Measurements from ENCODE around the gene KCNMB3.
A peak's percentile ranks its signal among the peaks of the same experiment; 100 is the strongest.

KCNMB3 gene

DNA sequence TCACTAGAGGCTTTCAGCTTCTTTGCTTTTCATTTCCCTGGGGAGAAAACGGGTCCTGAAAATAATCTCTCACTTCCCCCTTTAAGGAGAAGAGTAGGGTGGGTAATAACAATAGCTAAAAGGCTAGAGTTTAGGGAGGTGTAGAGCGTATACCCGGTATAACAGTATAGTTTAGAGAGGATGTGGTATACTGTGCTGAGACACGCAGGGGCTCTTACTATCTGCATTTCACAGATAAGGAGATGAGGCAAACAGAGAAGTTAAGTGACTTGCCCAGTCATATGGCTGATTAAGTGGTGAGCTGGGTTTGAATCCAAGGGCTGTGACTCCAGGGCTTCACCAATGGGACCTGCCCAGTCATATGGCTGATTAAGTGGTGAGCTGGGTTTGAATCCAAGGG is 15.0 kb upstream of the KCNMB3 start:
- TF ChIP-seq EP300 (IDR thresholded peaks at IDR 0.05; ENCODE audit: borderline replicate concordance): no peak
- no peak for TF ChIP-seq USF1 (IDR thresholded peaks at IDR 0.05)
- no peak for TF ChIP-seq EGR1 (IDR thresholded peaks at IDR 0.05)
- TF ChIP-seq TAF1 (IDR thresholded peaks at IDR 0.05; ENCODE audit: low read depth): no peak
- no peak for TF ChIP-seq TEAD4 (IDR thresholded peaks at IDR 0.05)
- no peak for TF ChIP-seq CEBPB (IDR thresholded peaks at IDR 0.05)

DNA sequence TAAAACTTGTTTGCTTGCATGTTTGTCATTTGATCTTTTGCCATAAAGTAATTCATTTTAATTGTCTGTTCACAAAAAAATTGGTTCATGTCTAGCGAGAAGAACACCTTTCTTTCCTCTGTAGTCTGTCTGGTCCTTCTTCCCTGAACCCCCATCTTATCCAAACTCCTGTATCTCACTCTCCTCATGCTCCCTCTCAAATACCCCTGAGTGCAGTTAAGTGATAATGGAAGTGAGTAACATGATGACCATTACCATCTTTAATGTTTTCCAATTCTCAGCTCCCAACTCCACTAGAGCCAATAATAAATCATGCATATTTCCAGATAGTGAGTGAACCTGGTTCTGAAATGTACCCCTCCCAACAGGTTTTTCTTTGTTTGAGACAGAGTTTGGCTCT is 14.2 kb upstream of the KCNMB3 start:
- TF ChIP-seq TEAD4 (IDR thresholded peaks at IDR 0.05) (no peak), TAF1 (IDR thresholded peaks at IDR 0.05; ENCODE audit: low read depth) (no peak), RAD21 (IDR thresholded peaks at IDR 0.05; ENCODE audit: low read depth) (no peak), EP300 (IDR thresholded peaks at IDR 0.05; ENCODE audit: borderline replicate concordance) (no peak), EGR1 (IDR thresholded peaks at IDR 0.05) (no peak), USF1 (IDR thresholded peaks at IDR 0.05) (no peak), FOXM1 (IDR thresholded peaks at IDR 0.05; ENCODE audit: borderline replicate concordance, low read depth) (no peak), TCF12 (IDR thresholded peaks at IDR 0.05; ENCODE audit: low read depth) (no peak)
- TF ChIP-seq, protein P1, sequence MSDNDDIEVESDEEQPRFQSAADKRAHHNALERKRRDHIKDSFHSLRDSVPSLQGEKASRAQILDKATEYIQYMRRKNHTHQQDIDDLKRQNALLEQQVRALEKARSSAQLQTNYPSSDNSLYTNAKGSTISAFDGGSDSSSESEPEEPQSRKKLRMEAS (IDR thresholded peaks at IDR 0.05): no peak

GRCh38 chr3:179264449-179264848 is 13.5 kb upstream of the KCNMB3 start:
- TF ChIP-seq NFIC (IDR thresholded peaks at IDR 0.05): no peak
- no peak for TF ChIP-seq TEAD4 (IDR thresholded peaks at IDR 0.05)
- no peak for TF ChIP-seq TCF12 (IDR thresholded peaks at IDR 0.05; ENCODE audit: low read depth)
- TF ChIP-seq, protein P2, sequence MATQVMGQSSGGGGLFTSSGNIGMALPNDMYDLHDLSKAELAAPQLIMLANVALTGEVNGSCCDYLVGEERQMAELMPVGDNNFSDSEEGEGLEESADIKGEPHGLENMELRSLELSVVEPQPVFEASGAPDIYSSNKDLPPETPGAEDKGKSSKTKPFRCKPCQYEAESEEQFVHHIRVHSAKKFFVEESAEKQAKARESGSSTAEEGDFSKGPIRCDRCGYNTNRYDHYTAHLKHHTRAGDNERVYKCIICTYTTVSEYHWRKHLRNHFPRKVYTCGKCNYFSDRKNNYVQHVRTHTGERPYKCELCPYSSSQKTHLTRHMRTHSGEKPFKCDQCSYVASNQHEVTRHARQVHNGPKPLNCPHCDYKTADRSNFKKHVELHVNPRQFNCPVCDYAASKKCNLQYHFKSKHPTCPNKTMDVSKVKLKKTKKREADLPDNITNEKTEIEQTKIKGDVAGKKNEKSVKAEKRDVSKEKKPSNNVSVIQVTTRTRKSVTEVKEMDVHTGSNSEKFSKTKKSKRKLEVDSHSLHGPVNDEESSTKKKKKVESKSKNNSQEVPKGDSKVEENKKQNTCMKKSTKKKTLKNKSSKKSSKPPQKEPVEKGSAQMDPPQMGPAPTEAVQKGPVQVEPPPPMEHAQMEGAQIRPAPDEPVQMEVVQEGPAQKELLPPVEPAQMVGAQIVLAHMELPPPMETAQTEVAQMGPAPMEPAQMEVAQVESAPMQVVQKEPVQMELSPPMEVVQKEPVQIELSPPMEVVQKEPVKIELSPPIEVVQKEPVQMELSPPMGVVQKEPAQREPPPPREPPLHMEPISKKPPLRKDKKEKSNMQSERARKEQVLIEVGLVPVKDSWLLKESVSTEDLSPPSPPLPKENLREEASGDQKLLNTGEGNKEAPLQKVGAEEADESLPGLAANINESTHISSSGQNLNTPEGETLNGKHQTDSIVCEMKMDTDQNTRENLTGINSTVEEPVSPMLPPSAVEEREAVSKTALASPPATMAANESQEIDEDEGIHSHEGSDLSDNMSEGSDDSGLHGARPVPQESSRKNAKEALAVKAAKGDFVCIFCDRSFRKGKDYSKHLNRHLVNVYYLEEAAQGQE (IDR thresholded peaks at IDR 0.05; ENCODE audit: low read depth): no peak
- TF ChIP-seq EP300 (IDR thresholded peaks at IDR 0.05; ENCODE audit: borderline replicate concordance): no peak
- TF ChIP-seq FOXM1 (IDR thresholded peaks at IDR 0.05; ENCODE audit: borderline replicate concordance, low read depth): no peak
- no peak for TF ChIP-seq USF1 (IDR thresholded peaks at IDR 0.05)

GRCh38 chr3:179263134-179263533 is 12.2 kb upstream of the KCNMB3 start:
- TF ChIP-seq CREB1 (IDR thresholded peaks at IDR 0.05; ENCODE audit: low read depth) (no peak), TCF12 (IDR thresholded peaks at IDR 0.05; ENCODE audit: low read depth) (no peak), EGR1 (IDR thresholded peaks at IDR 0.05) (no peak), ZBTB7A (IDR thresholded peaks at IDR 0.05; ENCODE audit: low read depth) (no peak), TAF1 (IDR thresholded peaks at IDR 0.05; ENCODE audit: low read depth) (no peak), EP300 (IDR thresholded peaks at IDR 0.05; ENCODE audit: borderline replicate concordance) (no peak), NFIC (IDR thresholded peaks at IDR 0.05) (no peak), USF1 (IDR thresholded peaks at IDR 0.05) (no peak), FOXM1 (IDR thresholded peaks at IDR 0.05; ENCODE audit: borderline replicate concordance, low read depth) (no peak), YY1 (IDR thresholded peaks at IDR 0.05; ENCODE audit: low read depth) (no peak)
- TF ChIP-seq, protein P2 (IDR thresholded peaks at IDR 0.05; ENCODE audit: low read depth): no peak
- TF ChIP-seq, protein P1 (IDR thresholded peaks at IDR 0.05): no peak

DNA sequence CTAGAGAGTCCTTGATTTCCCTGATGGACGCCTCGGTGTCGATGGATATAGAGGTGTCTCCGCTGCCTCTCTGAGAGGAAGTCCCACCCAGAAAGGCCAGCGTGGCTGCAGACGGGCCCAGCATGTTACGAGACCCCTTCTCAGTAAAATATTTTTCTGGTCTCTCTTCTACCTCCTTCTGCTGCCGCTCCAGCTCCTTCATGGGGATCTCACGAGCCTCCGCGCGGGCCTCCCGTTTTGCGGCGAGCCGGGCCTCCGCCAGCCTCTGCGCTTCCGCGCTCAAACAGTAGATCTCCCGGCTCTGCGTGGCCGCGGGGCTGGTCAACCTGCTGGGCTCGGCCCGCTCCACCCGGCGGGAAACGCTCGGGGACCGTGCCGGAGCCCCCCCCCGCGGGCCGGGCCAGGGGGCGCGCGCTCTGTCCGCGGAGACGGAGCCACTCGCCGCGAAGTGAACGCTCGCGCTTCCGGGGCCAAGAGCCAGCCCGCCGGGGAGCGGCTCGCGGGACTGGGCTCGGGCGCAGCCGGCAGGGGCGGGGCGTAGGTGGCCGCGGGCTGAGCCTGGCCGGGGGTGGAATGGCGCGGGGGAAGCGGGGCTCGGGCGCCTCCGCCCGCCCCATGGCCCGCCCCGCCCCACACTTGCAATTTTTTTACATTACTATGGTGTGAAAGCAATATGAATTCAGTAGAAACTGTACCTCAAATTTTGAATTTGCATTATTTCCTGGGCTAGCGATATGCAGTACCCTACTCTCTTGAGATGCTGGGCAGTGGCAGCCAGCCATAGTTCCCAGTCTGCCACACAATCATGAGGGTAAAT is 10.2 kb upstream of the KCNMB3 start:
- TF ChIP-seq RAD21 (IDR thresholded peaks at IDR 0.05; ENCODE audit: low read depth) (no peak), TAF1 (IDR thresholded peaks at IDR 0.05; ENCODE audit: low read depth) (peak; percentile 25; the same call in 1 of the 2 replicates), ZBTB7A (IDR thresholded peaks at IDR 0.05; ENCODE audit: low read depth) (no peak), FOXM1 (IDR thresholded peaks at IDR 0.05; ENCODE audit: borderline replicate concordance, low read depth) (no peak), EP300 (IDR thresholded peaks at IDR 0.05; ENCODE audit: borderline replicate concordance) (no peak), TCF12 (IDR thresholded peaks at IDR 0.05; ENCODE audit: low read depth) (peak; percentile 42; the same call in 1 of the 2 replicates), CREB1 (IDR thresholded peaks at IDR 0.05; ENCODE audit: low read depth) (no peak), TEAD4 (IDR thresholded peaks at IDR 0.05) (peak; percentile 9), EGR1 (IDR thresholded peaks at IDR 0.05) (peak; percentile 37; the same call in 1 of the 2 replicates), CEBPB (IDR thresholded peaks at IDR 0.05) (no peak), NFIC (IDR thresholded peaks at IDR 0.05) (no peak), YY1 (IDR thresholded peaks at IDR 0.05; ENCODE audit: low read depth) (no peak), USF1 (IDR thresholded peaks at IDR 0.05) (no peak)
- TF ChIP-seq, protein P2 (IDR thresholded peaks at IDR 0.05; ENCODE audit: low read depth): no peak
- TF ChIP-seq, protein P1 (IDR thresholded peaks at IDR 0.05): peak; percentile 50; the same call in 1 of the 2 replicates

Measured in Ishikawa (cell line).